ENCODE results near the gene CYP27C1. TPM values are rescaled to one million over a fixed set of nuclear protein-coding genes. Genes with fewer than 3 reads are reported as not detected.

The CYP27C1 gene
- total RNA-seq (not detected in 2 replicates), polyA plus RNA-seq (0.07 TPM in 1 of 2 replicates, not detected in the other), polyA minus RNA-seq (ENCODE audit: low replicate concordance) (not detected in 2 replicates)
- 0.09 TPM in 1 of 2 replicates, not detected in the other for polyA plus RNA-seq (2012)

- Histone ChIP-seq H4K20me1 (ENCODE audit: control insufficient read depth, extremely low read depth, insufficient read depth, low read length) (no peaks in the 10 kb centered on the region), H3K4me3 (replicated peaks in 1 of 4; ENCODE audit: control extremely low read depth in 1 of 4, insufficient read depth in 1 of 4, low read depth in 3 of 4, low read length in 4 of 4) (peak within 1 kb of the TSS in 2 of 4 experiments; percentile 43 to 44), H3K4me2 (ENCODE audit: extremely low read depth, insufficient read depth, low read length) (peak within 1 kb of the TSS; percentile 59), H3K27me3 (ENCODE audit: control insufficient read depth, insufficient read depth, low read length) (peaks cover 49% of the 10 kb centered on the region), H2AFZ (ENCODE audit: low read length) (no peak within 1 kb of the TSS), H3K36me3 (ENCODE audit: control insufficient read depth, insufficient read depth, low read length) (no peaks in the 10 kb centered on the region), H3K4me1 (ENCODE audit: control insufficient read depth, extremely low read depth, insufficient read depth, low read length) (no peaks in the 10 kb centered on the region), H3K9ac (ENCODE audit: insufficient read depth, low read length) (no peak within 1 kb of the TSS), H3K79me2 (ENCODE audit: control insufficient read depth, insufficient read depth, low read length) (no peaks in the 10 kb centered on the region), H3K9me3 (ENCODE audit: control insufficient read depth, insufficient read depth, low read depth, low read length) (no peaks in the 10 kb centered on the region), H3K27ac (ENCODE audit: insufficient read depth, low read length) (no peak within 1 kb of the TSS)
- TF ChIP-seq CTCF (conservative IDR thresholded peaks at IDR 0.05 in 1 of 2, IDR thresholded peaks at IDR 0.05 in 1 of 2; ENCODE audit: low read depth in 1 of 2, low read length in 2 of 2) (no peak), EZH2 (IDR thresholded peaks at IDR 0.05; ENCODE audit: low read length, missing control alignments) (peak; percentile 82)
- DNase-seq (ENCODE audit: low read depth in 2 of 2), result peak; percentile 25 to 44
Measured at GRCh38 chr2:127220102-127220767, at the start of gene CYP27C1. Gene CYP27C1, minus strand, starts transcription at chr2:127220299. Its CDS starts 29 bp downstream, at chr2:127220270.

GRCh38 chr2:127261804-127262406 is 41.8 kb upstream of the CYP27C1 start:
- H3K27me3 ChIP-seq (ENCODE audit: control insufficient read depth, insufficient read depth, low read length), result no peaks in the 10 kb centered on the region
- no peak for TF ChIP-seq CTCF (conservative IDR thresholded peaks at IDR 0.05 in 1 of 2, IDR thresholded peaks at IDR 0.05 in 1 of 2; ENCODE audit: low read depth in 1 of 2, low read length in 2 of 2)
- no peak for TF ChIP-seq EZH2 (IDR thresholded peaks at IDR 0.05; ENCODE audit: low read length, missing control alignments)
- H3K4me2 ChIP-seq (ENCODE audit: extremely low read depth, insufficient read depth, low read length), result no peak overlapping the region
- peak; percentile 28 to 94 for DNase-seq (ENCODE audit: low read depth in 2 of 2)
- H2AFZ ChIP-seq (ENCODE audit: low read length), result no peak overlapping the region
- no peak overlapping the region for H3K27ac ChIP-seq (ENCODE audit: insufficient read depth, low read length)
- no peaks in the 10 kb centered on the region for H3K9me3 ChIP-seq (ENCODE audit: control insufficient read depth, insufficient read depth, low read depth, low read length)
- no peaks in the 10 kb centered on the region for H4K20me1 ChIP-seq (ENCODE audit: control insufficient read depth, extremely low read depth, insufficient read depth, low read length)
- no peaks in the 10 kb centered on the region for H3K4me1 ChIP-seq (ENCODE audit: control insufficient read depth, extremely low read depth, insufficient read depth, low read length)
- H3K79me2 ChIP-seq (ENCODE audit: control insufficient read depth, insufficient read depth, low read length), result no peaks in the 10 kb centered on the region
- H3K36me3 ChIP-seq (ENCODE audit: control insufficient read depth, insufficient read depth, low read length), result peaks cover 4% of the 10 kb centered on the region
- no peak overlapping the region for H3K4me3 ChIP-seq (replicated peaks in 1 of 4; ENCODE audit: control extremely low read depth in 1 of 4, insufficient read depth in 1 of 4, low read depth in 3 of 4, low read length in 4 of 4)
- H3K9ac ChIP-seq (ENCODE audit: insufficient read depth, low read length), result no peak overlapping the region

- Histone ChIP-seq H3K4me1 (ENCODE audit: control insufficient read depth, extremely low read depth, insufficient read depth, low read length) (no peaks in the 10 kb centered on the region), H3K9ac (ENCODE audit: insufficient read depth, low read length) (no peak overlapping the region), H2AFZ (ENCODE audit: low read length) (no peak overlapping the region), H3K27ac (ENCODE audit: insufficient read depth, low read length) (no peak overlapping the region), H3K79me2 (ENCODE audit: control insufficient read depth, insufficient read depth, low read length) (no peaks in the 10 kb centered on the region), H3K9me3 (ENCODE audit: control insufficient read depth, insufficient read depth, low read depth, low read length) (no peaks in the 10 kb centered on the region), H3K36me3 (ENCODE audit: control insufficient read depth, insufficient read depth, low read length) (peaks cover 6% of the 10 kb centered on the region), H3K4me2 (ENCODE audit: extremely low read depth, insufficient read depth, low read length) (no peak overlapping the region), H4K20me1 (ENCODE audit: control insufficient read depth, extremely low read depth, insufficient read depth, low read length) (no peaks in the 10 kb centered on the region), H3K4me3 (replicated peaks in 1 of 4; ENCODE audit: control extremely low read depth in 1 of 4, insufficient read depth in 1 of 4, low read depth in 3 of 4, low read length in 4 of 4) (no peak overlapping the region), H3K27me3 (ENCODE audit: control insufficient read depth, insufficient read depth, low read length) (no peaks in the 10 kb centered on the region)
- DNase-seq (ENCODE audit: low read depth in 2 of 2), result no peak
- TF ChIP-seq EZH2 (IDR thresholded peaks at IDR 0.05; ENCODE audit: low read length, missing control alignments), result no peak
- no peak for TF ChIP-seq CTCF (conservative IDR thresholded peaks at IDR 0.05 in 1 of 2, IDR thresholded peaks at IDR 0.05 in 1 of 2; ENCODE audit: low read depth in 1 of 2, low read length in 2 of 2)
Measured at GRCh38 chr2:127259355-127259754, 39.3 kb upstream of the CYP27C1 start.
